GM19452 (cell line): ENCODE results near the gene TACC3.

Experiments
- ATAC-seq: cut with Tn5 transposase; IDR thresholded peaks from one replicate; pipeline ENCODE4 v1.9.1; 2021; ENCODE audit not compliant: unreplicated experiment

The TACC3 gene

DNA sequence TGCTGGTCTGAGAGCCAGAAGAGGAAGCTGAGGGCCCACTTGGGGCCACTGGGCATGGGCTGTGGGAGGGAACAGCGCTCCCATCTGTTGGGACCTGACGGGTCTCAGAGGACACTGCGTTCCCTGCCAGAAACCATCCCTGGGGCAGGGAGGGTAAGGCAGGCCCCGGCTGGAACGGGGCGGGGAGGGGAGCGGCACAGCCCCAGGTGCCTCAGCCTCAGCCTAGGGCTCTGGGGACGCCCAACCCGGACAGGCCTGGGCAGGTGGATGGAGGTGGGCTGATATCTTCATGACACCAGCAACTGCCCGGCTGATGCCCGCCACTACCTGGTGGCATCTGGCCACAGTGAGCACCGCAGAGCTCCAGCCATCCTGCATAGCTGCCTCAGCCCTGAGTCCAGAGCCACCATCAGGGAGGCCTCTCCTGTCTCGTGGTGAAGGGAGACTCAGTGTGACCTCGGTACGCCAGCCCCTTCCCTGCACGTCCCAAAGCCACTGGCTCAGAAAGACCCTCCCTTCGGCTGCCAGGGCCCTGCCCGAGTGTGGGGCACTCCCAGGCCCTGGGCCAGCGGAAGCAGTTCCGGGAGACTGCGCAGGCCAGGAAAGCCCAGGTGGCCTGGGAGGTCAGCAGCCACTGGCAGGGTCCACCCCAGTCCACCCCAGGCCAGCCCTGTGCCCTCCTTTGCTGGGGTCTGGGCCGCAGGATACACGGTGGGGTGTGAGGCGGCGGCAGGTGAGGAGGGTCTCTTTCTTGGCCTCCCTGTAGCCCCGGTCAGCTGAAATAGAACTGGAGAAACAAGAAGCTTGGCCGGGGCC is 37.2 kb downstream of the TACC3 start:
- no peak for ATAC-seq

DNA sequence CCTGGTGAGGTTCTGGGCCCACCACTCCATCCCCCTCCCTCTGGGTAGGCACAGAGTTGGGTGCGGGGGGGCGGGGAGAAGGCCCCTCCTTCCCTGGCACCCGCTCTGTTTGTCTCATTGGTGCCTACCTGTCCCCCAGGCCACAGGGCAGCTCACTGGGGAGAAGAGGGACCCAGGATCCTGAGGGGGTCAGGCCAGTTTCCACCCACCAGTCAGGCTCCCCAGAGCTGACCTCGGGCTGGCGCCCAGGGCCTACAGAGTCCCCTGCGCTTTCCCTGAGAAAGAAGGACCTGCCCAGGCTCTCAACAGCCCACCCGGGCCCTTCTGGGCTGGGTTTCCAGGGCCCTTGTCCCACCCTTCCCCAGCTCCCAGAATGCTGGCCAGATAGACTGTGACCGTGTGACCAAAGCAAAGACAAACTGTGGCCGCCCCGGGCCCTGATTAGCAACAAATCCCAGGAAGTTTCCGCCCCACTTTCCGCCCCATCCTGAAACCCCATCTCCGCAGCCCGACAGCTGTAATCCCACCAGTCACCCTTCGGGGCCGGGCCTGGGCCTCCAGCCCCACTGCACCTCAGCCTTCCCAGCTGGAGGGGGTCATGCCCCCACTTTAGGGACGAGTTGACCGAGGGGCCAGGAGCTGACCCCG is 38.0 kb downstream of the TACC3 start:
- ATAC-seq = no peak

DNA sequence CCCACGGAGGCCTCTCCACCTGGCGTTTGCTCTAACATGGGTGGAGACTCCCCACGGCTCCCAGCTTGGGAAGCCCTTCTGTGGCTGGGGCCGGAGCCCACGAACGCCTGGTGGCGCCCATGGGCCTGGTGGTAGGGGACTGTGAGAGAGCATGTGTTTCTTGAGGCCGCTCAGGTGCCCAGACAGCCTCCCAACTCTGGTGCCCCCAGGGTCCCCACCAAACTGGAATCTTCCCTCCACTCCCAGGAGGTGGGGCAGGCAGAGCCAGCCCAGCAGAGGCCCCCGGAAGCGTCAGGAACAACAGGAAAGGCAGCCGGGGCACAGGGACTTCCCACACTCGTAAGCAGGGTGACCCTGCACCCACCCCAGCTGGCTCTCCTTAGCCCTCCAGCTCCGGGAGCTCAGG is 38.5 kb downstream of the TACC3 start:
- ATAC-seq = no peak

DNA sequence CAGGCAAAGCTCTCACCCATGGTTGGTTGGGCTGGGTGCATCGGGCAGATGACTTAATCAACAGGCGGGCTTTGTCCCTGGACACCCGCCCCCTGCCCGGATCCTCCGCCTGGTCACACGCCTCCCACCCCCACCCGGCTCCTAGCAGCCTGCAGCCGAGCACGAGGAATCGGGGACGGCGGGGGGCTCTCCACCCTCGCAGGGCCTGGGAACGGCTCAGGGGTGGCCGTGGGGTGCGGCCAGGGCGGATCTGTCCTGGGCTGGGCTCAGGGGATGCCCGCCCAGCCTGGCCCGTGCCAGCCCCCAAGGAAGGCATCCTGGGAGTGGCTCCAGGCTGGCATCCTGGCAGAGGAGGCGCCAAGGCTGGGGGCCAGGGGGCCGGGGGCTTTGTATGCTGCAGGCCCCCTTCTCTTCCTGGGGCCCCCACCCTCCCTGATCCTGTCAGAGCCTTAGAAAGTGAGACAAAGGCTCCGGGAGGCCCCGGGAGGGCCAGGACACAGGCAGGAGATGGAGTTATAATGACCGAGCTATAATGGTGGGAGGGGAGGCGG is 39.3 kb downstream of the TACC3 start:
- no peak for ATAC-seq

DNA sequence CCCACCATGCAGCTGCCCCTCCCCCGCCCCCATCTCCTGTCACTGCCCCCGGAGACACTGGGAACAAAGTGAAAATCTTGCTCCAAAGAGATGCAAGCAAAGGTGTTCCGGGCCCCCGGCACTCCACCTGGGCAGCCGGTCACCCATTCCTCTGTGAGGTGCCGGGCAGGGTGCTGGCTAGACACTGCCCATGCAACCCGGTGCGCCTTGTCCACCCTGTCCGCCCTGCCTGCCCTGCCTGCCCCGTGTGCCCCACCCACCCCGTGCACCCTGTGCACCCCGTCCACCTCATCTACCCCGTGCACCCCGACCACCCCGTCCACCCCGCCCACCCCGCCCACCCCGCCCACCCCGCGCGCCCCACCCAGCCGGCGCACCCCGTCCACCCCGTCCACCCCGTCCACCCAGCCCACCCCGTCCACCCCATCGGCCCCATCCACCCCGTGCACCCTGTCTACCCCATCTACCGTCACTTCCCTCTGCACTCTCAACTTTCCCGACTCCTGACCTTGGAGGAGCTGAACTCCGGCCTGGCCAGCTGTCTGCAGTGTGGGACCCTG is 39.9 kb downstream of the TACC3 start:
- no peak for ATAC-seq

DNA sequence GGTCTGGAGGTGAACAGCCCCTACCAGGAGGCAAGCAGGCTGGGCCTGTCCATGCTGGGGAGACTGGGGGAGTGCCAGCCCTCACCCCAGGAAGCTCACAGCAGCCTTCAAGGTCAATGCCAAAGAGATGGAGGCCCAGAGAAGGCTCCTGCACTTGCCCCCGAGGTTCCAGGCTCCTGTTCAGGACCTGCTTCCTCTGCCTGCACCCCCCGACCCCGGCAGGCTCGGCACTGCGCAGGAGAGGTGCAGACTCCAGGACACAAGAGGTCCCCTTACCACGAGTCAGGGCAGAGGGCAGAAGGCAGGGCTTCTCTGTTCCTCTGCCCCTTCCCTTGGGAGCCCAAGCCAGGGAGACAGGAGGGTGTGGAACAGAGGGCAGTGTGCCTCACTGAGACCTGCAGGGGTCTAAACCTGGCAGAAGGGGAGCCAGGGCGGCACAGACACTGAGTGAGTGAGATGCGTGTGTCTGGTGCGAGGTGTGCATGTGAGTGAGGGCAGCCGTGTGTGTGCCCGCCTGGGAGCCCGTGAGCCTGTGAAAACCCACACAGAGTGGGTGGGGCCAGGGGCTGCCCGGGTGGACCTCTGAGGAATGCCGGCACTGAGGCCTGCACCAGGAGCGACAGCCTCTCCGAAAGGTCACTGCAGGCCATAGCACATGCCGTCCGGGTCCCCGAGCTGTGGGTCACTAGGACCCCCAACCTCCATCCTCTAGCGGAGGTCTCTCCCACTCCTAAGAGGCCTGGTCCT is 41.1 kb downstream of the TACC3 start:
- no peak for ATAC-seq

DNA sequence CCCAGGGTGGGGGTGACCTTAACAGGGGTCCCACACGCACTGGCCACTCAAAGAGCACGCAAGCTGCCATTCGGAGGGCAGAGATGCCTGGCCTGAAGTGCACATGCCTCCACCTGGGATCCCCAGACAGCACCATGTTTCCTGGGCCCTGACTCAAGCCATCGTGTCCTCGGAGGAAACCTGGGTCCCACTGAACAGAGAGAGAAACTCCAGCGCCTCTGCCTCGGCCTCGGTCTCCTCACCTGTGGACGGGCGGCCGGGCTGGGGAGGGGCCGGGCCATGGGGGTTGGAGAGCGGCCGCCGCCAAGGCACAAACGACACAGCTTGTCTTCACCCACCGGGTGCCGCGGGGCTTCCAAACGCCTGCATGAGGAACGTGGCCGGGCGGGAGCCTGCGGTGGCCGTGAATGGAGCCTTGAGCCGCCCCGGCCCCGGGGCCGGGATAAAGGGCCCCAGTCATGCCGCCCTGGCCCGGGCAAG is 41.8 kb downstream of the TACC3 start:
- ATAC-seq = no peak

DNA sequence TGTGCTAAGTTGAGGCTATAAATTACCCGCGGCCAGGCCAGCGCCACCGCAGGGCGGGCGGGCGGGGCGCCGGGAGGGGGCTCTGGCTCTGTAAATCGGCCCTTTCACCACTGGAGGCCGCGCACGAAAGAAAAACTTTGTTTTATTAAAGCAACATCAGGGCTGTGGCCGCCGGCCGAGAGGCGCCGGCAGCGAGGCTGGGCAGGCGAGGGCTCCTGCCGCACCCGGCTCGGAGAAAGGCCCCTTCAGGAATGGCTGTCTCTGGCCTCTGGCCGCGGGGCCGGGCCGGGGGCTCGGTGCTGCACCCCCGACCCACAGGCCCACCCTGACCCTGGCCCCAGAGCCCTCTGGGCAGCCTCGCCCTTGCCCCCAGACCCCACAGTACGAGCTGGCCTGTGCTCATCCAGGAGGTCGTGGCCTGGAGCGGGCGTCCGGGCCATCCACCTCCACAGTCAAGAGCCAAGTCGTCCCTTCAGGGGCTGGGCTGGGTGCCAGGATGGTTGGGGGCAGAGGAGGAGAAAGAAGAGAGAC is 42.3 kb downstream of the TACC3 start:
- no peak for ATAC-seq

DNA sequence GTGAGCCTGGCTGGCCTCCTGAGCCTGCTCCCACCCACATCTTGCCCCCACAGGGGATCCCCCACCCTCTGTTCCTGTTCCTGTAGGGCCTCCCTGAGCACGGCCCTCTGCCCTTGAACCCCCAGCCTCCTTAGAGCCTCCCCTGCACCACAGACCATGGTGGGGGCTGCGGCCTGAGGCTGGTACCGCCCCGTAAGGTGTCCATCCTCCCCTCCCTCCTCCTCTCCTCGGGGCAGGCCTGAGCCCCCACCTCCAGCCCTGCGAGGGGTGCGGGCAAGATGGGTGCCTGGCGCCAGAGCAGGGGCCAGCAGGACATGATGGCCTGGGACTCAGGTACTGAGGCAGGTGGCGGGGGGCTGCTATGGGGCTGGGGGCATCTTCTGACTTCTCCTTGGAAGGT is 43.3 kb downstream of the TACC3 start:
- ATAC-seq = no peak

DNA sequence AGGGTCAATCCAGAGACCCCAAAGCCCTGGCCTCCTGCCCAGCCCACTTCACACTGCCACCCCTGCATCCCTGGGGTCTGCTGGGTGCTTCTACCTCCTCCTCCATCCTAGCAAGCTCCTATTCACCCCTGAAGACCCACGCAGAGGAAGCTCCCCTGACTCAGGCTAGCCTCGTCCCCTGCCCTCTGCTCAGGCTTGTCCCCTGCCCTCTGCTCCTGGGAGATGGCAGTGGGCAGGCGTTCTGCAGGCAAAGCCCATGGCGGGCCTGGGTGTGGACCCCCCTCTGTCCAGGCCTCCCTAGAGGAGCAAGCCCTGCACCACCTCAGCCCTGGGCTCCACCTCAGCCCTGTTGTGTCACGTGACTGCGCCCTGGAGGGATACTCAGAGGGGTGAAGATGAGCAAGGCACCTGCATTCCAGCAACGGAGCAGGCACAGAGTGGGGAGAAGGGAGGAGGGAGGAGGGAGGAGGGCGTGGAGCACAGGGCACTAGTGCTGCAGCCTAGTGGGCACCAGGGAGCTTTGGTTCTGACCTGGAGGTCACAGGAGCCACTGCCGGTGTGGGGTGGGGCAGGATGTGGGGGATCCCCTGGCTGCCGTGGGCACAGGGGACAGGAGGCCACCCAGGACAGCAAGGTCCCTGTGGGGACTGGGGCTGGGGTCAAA is 44.2 kb downstream of the TACC3 start:
- ATAC-seq = no peak

DNA sequence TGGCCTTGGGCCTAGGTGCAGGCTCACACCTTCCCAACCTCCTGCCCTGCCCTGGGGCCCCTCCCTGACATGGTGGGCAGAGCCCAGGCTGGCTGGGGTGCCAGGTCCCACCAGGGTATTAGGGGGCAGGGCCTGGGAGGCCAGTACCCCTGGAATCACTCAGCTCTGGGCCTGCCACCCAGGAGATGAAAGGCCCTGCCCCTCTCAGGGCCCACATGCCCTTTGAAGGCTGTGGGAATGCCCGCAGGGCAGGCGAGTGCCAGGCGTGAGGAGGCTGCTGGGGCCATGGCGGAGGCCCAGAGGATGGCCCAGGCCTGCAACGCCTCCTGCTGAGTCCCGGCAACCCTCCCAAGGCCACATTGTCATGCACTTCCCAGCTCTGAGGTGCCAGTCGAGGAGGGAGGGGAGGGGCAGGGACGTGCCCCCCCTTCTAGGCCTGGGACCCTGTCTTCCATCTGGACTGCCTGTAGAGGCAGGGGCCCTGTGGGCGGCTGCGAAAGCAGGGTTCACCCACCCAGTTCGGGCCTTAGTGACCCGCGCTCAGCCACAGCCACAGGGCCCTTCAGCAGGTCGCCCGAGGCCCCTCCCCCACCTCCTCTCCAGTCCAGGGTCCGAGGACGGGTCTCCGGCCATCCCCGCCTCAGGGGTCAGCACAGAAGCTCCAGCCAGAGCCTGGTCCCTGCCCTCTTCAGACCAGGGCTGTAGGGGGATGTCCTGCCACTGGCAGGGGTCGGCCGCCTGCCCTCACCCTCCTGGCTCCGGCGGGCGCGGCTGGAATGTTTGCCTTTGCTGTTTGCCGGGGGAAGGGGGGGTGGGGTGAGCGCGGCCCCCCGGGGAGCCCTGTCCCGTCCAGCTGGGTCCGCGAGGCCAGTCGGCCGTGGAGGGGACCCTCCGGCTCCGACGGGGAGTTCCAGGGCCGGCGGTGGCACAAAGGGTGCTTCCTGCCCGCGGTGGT is 45.1 kb downstream of the TACC3 start:
- no peak for ATAC-seq

DNA sequence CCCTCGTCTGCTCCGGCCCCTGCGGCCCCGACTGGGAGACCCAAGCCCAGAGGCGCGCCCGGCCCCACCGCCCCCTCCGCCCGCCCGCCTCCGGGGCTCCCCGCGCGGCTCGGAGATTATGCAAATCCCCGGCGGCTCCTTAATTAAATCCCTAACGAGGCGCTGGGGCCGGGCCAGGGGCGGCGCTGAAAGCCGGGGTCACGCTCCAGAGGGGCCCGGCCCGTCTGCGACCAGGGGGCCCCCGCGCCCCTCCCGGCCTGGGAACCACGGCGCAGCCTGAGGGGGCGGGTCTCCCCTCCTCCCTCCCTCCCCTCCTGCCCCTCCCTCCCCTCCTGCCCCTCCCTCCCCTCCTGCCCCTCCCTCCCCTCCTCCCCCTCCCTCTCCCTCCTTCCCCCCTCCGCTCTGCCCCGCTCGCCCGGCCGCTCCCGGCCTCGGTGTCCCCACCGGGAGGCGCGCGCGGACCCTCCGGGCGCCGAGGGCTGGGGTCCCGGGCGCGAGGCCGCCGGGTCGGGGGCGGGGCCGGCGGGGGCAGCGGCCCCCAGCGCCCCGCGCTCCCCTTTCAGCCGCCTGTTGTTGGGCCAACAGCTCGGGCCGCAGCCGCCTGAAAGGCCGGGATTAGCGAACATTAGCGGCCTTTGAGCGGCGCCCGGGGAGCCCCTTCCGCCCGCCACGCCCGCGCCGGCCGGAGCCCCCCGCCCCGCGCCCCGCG is 45.9 kb downstream of the TACC3 start:
- ATAC-seq = no peak

DNA sequence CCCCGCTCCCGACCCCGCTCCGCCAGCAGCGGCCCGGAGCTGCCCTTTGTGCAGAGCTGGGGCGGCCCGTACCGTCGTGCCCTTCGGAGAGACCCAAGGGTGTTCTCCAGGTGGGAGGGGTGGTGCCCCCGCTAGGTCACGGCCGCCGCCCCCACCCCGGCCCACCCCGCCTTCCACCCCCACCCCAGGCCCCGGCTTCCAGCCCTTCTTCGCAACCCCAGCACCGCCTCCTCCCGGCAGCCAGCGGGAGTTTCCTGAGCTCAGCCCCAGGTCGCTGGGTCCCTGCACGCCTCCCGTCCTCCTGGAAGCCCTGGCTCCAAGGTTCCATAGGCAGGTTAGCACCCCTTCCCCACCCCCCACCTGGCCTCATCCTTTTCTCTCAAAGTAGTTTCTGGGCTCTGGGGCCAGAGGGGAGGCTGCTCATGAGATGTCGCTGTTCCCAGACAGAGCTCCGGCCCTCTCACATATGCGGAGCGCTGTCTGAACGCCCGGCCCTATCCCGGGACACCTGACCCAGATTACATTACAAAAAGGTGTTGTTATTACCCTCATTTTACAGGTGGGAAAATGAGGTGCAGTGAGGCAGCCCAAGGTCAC is 46.5 kb downstream of the TACC3 start:
- no peak for ATAC-seq

DNA sequence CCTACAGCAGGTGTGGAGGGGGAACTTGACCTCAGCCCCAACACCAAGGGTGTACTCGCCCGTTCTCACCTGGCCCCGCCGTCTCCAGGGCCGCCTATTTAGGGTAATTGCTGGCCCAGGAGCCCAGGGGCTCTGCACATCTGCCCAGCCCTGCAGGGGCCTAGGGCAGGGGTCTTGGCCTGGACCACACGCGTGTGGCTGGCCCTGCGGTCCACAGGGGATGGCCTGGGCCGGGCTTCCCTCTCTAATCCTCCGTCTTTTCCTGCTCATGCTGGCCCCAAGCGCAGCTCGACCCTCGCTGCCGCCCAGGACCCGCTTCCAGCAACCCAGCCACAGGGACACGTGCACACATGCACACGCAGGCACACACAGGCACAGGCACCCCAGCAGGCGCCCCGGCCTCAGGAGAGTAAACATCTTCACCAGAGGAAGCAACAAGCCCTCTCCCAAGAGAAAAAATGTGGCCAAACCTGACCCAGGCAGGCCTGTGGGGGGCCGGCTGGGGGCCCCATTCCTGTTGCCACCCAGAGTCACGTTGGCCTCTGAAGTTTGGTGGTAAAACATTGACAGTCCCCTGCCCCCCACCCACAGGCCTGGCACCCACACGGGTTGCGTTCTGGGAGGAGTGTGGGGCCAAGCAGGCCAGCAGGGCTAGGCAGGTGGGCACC is 47.2 kb downstream of the TACC3 start:
- no peak for ATAC-seq

DNA sequence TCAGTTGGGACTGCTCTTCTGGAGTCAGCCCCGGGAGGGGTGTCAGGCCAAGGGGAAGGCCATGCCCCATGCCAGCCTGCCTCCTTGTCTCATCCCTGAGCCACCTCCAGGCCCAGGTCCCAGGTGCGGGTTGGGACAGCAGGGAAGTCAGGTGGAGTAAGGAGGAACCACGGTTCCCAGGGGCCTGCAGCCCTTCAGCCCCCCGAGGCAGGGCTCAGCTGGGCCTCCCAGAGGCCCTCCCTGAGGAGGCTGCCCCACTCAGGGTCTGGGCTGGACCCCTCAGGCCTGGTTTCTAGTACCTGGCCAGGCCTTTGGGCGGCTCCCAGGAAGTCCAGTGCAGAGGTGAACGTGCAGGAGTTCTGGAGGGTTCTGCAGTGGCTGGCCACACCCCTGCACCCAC is 48.4 kb downstream of the TACC3 start:
- no peak for ATAC-seq

DNA sequence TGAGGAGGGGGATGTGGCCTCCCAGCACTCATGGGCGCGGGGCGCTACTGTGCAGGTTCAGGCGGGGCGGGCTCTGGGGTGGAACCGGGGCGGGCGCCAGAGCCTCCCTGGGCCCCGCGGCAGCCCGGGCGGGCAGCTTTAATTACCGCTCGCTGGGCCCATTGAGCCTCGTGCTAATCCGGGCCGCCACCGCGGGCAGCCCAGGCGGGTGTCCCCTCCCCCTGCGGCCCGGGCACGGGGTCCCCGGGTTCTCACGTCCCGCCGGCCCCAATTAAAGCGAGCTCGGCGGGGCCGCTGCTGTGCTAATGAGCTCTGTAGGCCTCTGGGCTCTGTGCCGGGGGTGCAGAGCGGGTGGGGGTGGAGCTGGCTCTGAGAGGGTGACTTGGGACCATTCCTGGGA is 48.9 kb downstream of the TACC3 start:
- ATAC-seq = no peak

DNA sequence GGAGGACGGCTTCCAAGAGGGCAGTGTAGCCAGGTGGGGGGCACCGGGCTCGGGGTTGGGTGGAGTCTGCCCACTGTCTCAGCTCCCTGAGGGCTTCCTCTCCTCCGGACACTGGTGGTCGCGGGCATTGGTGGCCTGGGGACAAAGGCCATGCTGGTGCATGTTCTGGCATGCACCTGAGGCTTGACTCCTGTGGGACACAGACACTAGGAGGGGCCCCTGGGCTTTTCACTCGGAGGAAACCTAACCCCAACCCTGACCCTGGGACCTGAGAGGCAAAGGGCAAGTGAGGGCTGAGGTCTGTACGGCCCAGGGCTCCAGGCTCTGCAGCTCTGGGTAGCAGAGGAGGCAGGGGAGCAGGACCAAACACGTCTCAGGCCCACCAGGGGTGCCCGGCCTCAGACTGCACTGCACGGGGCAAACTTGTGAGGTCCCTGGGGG is 49.5 kb downstream of the TACC3 start:
- no peak for ATAC-seq
